ENCODE measurements around the gene AMBN.

GRCh38 chr4:70556856-70557255, 35.2 kb upstream of the AMBN start:
- TF ChIP-seq EZH2 (IDR thresholded peaks at IDR 0.05) (no peak), POLR2AphosphoS5 (IDR thresholded peaks at IDR 0.05; ENCODE audit: borderline replicate concordance, low read depth, low read length) (no peak)
